Neural cell (in vitro differentiated cells): Measurements from ENCODE around the gene ABCC11.

ENCODE experiments used
- EP300 ChIP-seq: fragments of 450-650 bp; conservative IDR thresholded peaks from 2 replicates; pipeline ENCODE4 v1.6.1; 2014; ENCODE audit warnings: antibody characterized with exemption, mild to moderate bottlenecking, moderate library complexity; ENCODE audit not compliant: poor library complexity, severe bottlenecking
- EZH2 ChIP-seq: fragments of 200-600, 300-800 bp; shearing (Covaris generic), sonication (generic); IDR thresholded peaks from 2 replicates; pipeline ENCODE4 v1.6.1; 2014; ENCODE audit warnings: antibody characterized with exemption, low read length, borderline replicate concordance, mild to moderate bottlenecking; ENCODE audit not compliant: insufficient read depth, poor library complexity, severe bottlenecking
- MXI1 ChIP-seq: fragments of 450-650 bp; conservative IDR thresholded peaks from 2 replicates; pipeline ENCODE4 v1.6.1; 2014; ENCODE audit warnings: antibody characterized with exemption, mild to moderate bottlenecking; ENCODE audit not compliant: poor library complexity, severe bottlenecking
- POLR2AphosphoS5 ChIP-seq: IDR thresholded peaks from 2 replicates; pipeline ENCODE4 v1.6.1; 2012
- RAD21 ChIP-seq: fragments of 450-650 bp; conservative IDR thresholded peaks from 2 replicates; pipeline ENCODE4 v1.6.1; 2014; ENCODE audit warnings: antibody characterized with exemption, mild to moderate bottlenecking, moderate library complexity
- SMC3 ChIP-seq: fragments of 450-650 bp; conservative IDR thresholded peaks from 2 replicates; pipeline ENCODE4 v1.6.1; 2014; ENCODE audit warnings: antibody characterized with exemption, mild to moderate bottlenecking, moderate library complexity; ENCODE audit not compliant: poor library complexity
- TF ChIP-seq, protein P1 (sequence below): fragments of 450-650 bp; IDR thresholded peaks from 2 replicates; pipeline ENCODE4 v1.5.1; 2014; ENCODE audit warnings: antibody characterized with exemption, mild to moderate bottlenecking, moderate library complexity; ENCODE audit not compliant: poor library complexity, severe bottlenecking
- TF ChIP-seq, protein P2 (sequence below): IDR thresholded peaks from 2 replicates; pipeline ENCODE4 v1.6.1; 2012; ENCODE audit warnings: borderline replicate concordance

DNA sequence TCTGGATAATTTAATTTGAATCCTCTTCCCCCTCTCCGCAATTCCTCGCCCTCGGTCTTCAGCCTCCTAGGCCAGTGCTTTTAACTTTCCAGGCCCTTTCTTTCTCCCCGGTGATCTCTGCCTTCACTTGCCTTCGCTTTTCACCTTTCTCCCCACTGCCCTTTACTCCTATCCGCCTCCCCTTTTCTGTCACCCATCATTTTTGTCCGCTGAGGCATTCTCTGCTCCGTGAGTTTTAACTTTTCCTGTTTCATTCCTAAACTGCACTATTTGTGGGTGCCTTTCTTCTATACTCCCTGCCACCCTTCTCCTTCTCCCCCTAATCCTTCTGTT is 2.5 kb downstream of the ABCC11 start:
- TF ChIP-seq, protein P1, sequence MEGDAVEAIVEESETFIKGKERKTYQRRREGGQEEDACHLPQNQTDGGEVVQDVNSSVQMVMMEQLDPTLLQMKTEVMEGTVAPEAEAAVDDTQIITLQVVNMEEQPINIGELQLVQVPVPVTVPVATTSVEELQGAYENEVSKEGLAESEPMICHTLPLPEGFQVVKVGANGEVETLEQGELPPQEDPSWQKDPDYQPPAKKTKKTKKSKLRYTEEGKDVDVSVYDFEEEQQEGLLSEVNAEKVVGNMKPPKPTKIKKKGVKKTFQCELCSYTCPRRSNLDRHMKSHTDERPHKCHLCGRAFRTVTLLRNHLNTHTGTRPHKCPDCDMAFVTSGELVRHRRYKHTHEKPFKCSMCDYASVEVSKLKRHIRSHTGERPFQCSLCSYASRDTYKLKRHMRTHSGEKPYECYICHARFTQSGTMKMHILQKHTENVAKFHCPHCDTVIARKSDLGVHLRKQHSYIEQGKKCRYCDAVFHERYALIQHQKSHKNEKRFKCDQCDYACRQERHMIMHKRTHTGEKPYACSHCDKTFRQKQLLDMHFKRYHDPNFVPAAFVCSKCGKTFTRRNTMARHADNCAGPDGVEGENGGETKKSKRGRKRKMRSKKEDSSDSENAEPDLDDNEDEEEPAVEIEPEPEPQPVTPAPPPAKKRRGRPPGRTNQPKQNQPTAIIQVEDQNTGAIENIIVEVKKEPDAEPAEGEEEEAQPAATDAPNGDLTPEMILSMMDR = no peak
- TF ChIP-seq EZH2 = no peak
- TF ChIP-seq POLR2AphosphoS5 = no peak
- TF ChIP-seq SMC3 = no peak
- no peak for TF ChIP-seq RAD21
- TF ChIP-seq MXI1 = no peak
- TF ChIP-seq, protein P2, sequence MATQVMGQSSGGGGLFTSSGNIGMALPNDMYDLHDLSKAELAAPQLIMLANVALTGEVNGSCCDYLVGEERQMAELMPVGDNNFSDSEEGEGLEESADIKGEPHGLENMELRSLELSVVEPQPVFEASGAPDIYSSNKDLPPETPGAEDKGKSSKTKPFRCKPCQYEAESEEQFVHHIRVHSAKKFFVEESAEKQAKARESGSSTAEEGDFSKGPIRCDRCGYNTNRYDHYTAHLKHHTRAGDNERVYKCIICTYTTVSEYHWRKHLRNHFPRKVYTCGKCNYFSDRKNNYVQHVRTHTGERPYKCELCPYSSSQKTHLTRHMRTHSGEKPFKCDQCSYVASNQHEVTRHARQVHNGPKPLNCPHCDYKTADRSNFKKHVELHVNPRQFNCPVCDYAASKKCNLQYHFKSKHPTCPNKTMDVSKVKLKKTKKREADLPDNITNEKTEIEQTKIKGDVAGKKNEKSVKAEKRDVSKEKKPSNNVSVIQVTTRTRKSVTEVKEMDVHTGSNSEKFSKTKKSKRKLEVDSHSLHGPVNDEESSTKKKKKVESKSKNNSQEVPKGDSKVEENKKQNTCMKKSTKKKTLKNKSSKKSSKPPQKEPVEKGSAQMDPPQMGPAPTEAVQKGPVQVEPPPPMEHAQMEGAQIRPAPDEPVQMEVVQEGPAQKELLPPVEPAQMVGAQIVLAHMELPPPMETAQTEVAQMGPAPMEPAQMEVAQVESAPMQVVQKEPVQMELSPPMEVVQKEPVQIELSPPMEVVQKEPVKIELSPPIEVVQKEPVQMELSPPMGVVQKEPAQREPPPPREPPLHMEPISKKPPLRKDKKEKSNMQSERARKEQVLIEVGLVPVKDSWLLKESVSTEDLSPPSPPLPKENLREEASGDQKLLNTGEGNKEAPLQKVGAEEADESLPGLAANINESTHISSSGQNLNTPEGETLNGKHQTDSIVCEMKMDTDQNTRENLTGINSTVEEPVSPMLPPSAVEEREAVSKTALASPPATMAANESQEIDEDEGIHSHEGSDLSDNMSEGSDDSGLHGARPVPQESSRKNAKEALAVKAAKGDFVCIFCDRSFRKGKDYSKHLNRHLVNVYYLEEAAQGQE = no peak
- TF ChIP-seq EP300 = no peak
